AG09309 (cell line): ENCODE measurements around the gene TRPV4.
"Not testable (repeated sequence)": the region's sequence is repeated elsewhere in the genome, so short reads cannot be mapped to it uniquely, and the experiment has no call there.

ENCODE experiments used
- DNase-seq: peaks from one replicate; pipeline ENCODE4 v3.0.0-alpha.2; 2010; ENCODE audit warnings: low read depth
- H3K4me3 ChIP-seq: 2 replicates; pipeline ENCODE4 v1.5.1; 2011; ENCODE audit warnings: mild to moderate bottlenecking, low read depth, low read length, moderate library complexity; ENCODE audit not compliant: control insufficient read depth
- TF ChIP-seq, protein P1 (sequence below): IDR thresholded peaks from 2 replicates; pipeline ENCODE4 v1.5.1; 2011; ENCODE audit warnings: mild to moderate bottlenecking, low read depth, low read length, inconsistent platforms; ENCODE audit not compliant: insufficient read depth, control insufficient read depth; ENCODE audit errors: missing control alignments

Gene TRPV4

DNA sequence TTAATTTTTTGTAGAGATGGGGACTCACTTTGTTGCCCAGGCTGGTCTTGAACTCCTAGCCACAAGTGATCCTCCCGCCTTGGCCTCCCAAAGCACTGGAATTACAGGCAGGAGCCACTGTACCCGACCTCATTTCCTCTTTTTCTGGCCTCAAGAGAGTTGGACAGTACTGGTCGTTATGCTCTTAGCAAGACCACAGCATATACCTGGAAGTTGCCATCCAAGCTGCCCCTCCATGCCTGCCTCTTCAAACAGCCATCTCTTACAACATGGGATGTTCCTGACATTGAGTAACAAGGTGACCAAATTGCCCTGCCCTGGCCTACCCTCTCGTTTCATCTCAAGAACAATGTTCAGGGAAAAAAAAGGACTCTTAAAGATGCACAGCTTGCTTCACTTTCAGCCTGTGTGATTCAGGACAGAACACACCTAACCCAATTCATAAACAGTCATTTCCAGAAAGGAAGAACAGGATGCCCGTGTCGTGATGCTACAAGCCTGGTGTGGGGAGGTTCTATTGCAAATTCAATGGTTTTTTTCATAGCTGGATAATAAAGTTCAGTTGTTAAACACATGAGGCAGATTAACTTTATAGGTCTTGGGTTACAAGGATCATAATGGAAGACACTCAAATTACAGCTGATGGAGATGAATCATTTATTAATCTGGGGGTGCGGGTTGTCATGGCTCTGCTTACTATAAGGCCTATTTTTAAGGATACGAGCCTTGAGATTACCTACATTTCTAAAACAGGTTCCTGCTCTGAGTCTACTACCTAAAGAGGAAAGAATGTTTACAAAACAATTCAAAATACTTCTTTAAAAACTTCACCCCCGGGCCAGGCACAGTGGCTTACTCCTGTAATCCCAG is 35.2 kb upstream of the TRPV4 start:
- H3K4me3 ChIP-seq: no peak overlapping the region
- DNase-seq: no peak
- TF ChIP-seq, protein P1, sequence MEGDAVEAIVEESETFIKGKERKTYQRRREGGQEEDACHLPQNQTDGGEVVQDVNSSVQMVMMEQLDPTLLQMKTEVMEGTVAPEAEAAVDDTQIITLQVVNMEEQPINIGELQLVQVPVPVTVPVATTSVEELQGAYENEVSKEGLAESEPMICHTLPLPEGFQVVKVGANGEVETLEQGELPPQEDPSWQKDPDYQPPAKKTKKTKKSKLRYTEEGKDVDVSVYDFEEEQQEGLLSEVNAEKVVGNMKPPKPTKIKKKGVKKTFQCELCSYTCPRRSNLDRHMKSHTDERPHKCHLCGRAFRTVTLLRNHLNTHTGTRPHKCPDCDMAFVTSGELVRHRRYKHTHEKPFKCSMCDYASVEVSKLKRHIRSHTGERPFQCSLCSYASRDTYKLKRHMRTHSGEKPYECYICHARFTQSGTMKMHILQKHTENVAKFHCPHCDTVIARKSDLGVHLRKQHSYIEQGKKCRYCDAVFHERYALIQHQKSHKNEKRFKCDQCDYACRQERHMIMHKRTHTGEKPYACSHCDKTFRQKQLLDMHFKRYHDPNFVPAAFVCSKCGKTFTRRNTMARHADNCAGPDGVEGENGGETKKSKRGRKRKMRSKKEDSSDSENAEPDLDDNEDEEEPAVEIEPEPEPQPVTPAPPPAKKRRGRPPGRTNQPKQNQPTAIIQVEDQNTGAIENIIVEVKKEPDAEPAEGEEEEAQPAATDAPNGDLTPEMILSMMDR: no peak

DNA sequence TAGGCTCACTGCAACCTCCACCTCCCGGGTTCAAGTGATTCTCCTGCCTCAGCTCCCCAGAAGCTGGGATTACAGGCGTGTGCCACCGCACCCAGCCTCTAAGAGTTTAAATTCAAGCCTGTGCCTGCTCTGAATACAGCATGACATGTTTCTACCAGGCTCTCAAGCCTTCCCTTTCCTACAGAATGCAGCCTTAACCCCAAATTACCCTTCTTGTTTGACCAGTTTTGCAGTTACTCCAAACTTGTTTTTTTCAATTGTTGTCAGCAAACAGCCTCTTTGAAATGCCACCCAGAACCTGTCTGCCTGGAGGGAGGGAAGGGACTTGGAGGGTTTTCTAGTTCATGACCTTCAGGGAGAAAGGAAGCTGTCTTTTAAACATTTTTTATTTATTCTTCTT is 31.7 kb upstream of the TRPV4 start:
- TF ChIP-seq, protein P1: no peak
- H3K4me3 ChIP-seq: no peak overlapping the region
- no peak for DNase-seq

DNA sequence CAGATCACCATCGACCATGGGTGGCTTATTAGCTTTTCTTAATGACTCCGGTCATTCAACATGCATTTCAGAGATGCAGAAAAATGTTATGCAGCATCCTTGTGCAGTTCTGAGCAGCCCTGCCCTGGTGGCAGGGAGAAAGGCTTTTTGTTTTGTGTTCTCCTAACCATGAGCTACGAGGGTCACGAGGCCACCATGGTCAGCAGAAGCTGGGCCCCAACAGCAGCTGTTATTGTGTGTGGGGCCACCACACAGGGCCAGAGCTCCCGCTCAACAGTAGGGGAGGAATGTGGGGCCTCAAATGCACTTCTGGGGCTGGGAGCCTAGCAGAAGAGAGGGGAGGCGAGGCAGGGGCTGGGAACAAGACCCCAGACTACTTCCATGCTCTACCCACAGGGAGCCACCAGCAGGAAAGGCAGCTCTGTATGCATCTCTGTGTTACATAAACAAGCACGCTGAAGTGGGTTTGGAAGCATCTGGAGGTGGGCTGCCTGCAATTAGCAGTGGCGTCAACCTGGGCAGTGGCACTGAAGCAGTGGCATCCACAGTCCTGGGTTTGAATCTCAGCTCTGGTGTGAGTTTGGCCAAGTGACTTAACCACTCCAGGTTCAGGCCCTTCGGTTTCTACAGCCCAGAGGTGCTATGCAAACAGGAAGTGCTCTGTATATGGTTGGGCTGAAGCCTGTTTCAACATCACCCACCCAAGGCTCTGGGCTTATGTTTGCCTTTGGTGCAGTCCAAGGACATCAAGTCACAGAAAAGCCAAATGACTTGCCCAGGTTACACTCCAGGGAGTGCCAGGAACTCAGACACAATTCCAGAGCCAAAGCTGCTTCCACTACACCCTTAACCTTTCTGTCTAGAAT is 30.9 kb upstream of the TRPV4 start:
- no peak overlapping the region for H3K4me3 ChIP-seq
- no peak for DNase-seq
- TF ChIP-seq, protein P1: no peak

DNA sequence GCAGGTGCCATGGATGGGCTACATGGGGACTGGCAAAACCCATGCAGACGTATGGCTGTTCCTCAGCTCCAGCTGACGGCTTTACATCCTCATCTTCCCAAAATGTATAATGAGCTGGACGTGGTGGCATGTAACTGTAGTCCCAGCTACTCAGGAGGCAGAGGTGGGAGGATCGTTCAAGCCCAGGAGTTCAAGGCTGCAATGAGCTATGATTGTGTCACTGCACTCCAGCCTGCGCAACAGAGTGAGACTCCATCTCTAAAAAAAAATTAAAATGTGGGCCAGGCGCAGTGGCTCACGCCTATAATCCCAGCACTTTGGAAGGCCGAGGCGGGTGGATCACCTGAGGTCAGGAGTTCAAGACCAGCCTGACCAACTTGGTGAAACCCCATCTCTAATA is 29.3 kb upstream of the TRPV4 start:
- not testable (repeated sequence) for H3K4me3 ChIP-seq

DNA sequence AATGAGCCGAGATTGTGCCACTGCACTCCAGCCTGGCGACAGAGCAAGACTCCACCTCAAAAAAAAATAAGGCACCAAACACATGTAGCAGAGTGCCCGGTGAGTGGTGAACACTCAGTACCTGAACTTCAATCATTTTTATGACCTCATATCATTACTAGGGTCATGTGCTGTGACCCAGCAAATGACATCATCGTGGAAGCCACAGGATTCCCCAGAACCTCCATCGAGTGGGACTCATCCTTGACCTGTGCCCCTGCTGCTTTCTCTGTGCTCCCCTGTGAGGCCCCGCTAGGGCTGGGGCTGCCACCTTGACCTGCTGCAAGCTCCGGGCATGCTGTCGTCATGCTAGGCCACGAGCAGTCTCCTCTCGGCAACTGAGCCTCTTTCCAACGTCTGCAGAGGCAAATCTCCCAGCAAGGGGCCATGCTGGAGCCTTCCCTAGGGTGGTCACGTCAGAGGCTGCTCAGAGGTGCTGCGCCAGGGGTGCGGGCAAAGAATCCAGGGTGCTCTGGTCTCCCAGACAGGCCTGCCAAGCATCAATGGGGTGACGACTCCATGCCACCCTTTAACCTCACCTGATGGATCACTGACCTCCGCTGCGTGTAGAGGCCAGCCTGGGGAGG is 28.6 kb upstream of the TRPV4 start:
- no peak overlapping the region for H3K4me3 ChIP-seq
- no peak for DNase-seq
- TF ChIP-seq, protein P1: no peak

More for the DNA sequence above, 29.3 kb upstream of the TRPV4 start:
- DNase-seq: not testable (repeated sequence)

DNA sequence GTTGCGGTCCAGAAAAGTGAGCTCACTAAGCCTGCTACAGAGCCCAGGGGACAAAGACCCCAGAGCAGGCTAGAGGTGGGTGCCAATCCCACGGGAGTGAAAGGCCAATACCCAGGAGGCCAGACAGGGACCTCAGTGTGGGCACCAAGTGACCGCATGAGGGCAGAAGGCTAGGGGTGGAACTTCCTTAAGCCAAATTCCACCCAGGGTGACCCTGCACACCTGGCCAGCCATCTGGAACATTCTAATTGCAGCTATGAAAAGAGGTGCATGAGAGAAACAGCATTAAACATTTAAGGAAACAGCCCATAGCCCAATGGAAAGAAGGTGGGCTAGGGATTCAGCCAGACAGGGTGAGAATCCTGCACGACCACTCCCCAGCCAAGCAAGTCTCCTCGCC is 27.8 kb upstream of the TRPV4 start:
- TF ChIP-seq, protein P1: no peak
- no peak for DNase-seq
- H3K4me3 ChIP-seq: no peak overlapping the region
